Fibroblast of lung (primary cell): ENCODE data around the gene PLEKHA7. TPM values are rescaled to one million over a fixed set of nuclear protein-coding genes. Genes with fewer than 3 reads are reported as not detected.

Source experiments
- DNase-seq, 2 donors: peaks; one replicate each; pipeline versions ENCODE4 v3.0.0 to v3.0.0-alpha.2; 2010; ENCODE audit warnings: low read depth in 2 of 2
- H2AFZ ChIP-seq: 2 replicates; pipeline ENCODE4 v1.5.1; 2012; ENCODE audit warnings: low read length, control low read depth, inconsistent platforms
- H3K27ac ChIP-seq: 2 replicates; pipeline ENCODE4 v1.5.1; 2011; ENCODE audit warnings: low read length, control low read depth; ENCODE audit not compliant: insufficient read depth
- H3K27me3 ChIP-seq: 2 replicates; pipeline ENCODE4 v1.5.1; 2011; ENCODE audit warnings: mild to moderate bottlenecking, low read length; ENCODE audit not compliant: control insufficient read depth, insufficient read depth
- H3K36me3 ChIP-seq: 2 replicates; pipeline ENCODE4 v1.5.1; 2011; ENCODE audit warnings: low read length; ENCODE audit not compliant: control insufficient read depth, insufficient read depth
- H3K4me1 ChIP-seq: 2 replicates; pipeline ENCODE4 v1.5.1; 2011; ENCODE audit warnings: low read length; ENCODE audit not compliant: control insufficient read depth, insufficient read depth; ENCODE audit errors: extremely low read depth
- H3K4me2 ChIP-seq: 2 replicates; pipeline ENCODE4 v1.5.1; 2011; ENCODE audit warnings: low read length, control low read depth; ENCODE audit not compliant: insufficient read depth; ENCODE audit errors: extremely low read depth
- H3K4me3 ChIP-seq, 4 experiments: fragments of 200-600 bp in 1 of 4; sonication (generic) in 1 of 4; replicated peaks in 1 of 4; 2 replicates each; pipeline ENCODE4 v1.5.1; 2011 to 2016; ENCODE audit warnings: low read length in 4 of 4, low read depth in 3 of 4, mild to moderate bottlenecking in 3 of 4, control low read depth in 2 of 4, inconsistent platforms in 1 of 4, mixed read lengths in 1 of 4; ENCODE audit not compliant: insufficient read depth in 1 of 4; ENCODE audit errors: control extremely low read depth in 1 of 4
- H3K79me2 ChIP-seq: 2 replicates; pipeline ENCODE4 v1.5.1; 2012; ENCODE audit warnings: mild to moderate bottlenecking, low read length, inconsistent platforms; ENCODE audit not compliant: control insufficient read depth, insufficient read depth
- H3K9ac ChIP-seq: 2 replicates; pipeline ENCODE4 v1.5.1; 2011; ENCODE audit warnings: mild to moderate bottlenecking, low read length, control low read depth; ENCODE audit not compliant: insufficient read depth
- H3K9me3 ChIP-seq: 2 replicates; pipeline ENCODE4 v1.5.1; 2012; ENCODE audit warnings: low read depth, low read length; ENCODE audit not compliant: control insufficient read depth, insufficient read depth
- H4K20me1 ChIP-seq: 2 replicates; pipeline ENCODE4 v1.5.1; 2011; ENCODE audit warnings: low read length; ENCODE audit not compliant: control insufficient read depth, insufficient read depth; ENCODE audit errors: extremely low read depth
- CTCF ChIP-seq, 2 donors: IDR thresholded peaks in 1 of 2; conservative IDR thresholded peaks in 1 of 2; 1 replicate in 1 of 2; 2 replicates in 1 of 2; pipeline ENCODE4 v1.5.1; 2011 to 2012; ENCODE audit warnings: low read length in 2 of 2, control low read depth in 1 of 2, inconsistent platforms in 1 of 2, low read depth in 1 of 2, mild to moderate bottlenecking in 1 of 2
- EZH2 ChIP-seq: IDR thresholded peaks from 2 replicates; pipeline ENCODE4 v1.5.1; 2012; ENCODE audit warnings: low read length, control low read depth, mild to moderate bottlenecking; ENCODE audit errors: missing control alignments
- polyA plus RNA-seq, 2 donors: library from polyadenylated mRNA; depleted of rRNA in 1 of 2; stranded (reverse) in 1 of 2; unstranded in 1 of 2; fragments of >200 nt; gene quantifications; 2 replicates each; pipeline ENCODE4 v1.2.1, GENCODE V29; 2011 to 2012; ENCODE audit warnings: missing spikeins in 1 of 2
- total RNA-seq: library from RNA; depleted of rRNA; stranded (reverse); fragments of >200 nt; gene quantifications from 2 replicates; pipeline ENCODE4 v1.2.1, GENCODE V29; 2014

PLEKHA7 gene
- total and polyA plus RNA-seq, 2 donors (not counting 1 experiment from before 2014, with no cell fraction given) = 0.11 to 0.17 TPM

- no peak overlapping the region for H3K9ac ChIP-seq
- H3K4me1 ChIP-seq = no peaks in the 10 kb centered on the region
- no peaks in the 10 kb centered on the region for H4K20me1 ChIP-seq
- H3K4me3 ChIP-seq = no peak overlapping the region
- no peaks in the 10 kb centered on the region for H3K27me3 ChIP-seq
- no peaks in the 10 kb centered on the region for H3K9me3 ChIP-seq
- H2AFZ ChIP-seq = no peak overlapping the region
- H3K79me2 ChIP-seq = no peaks in the 10 kb centered on the region
- H3K36me3 ChIP-seq = no peaks in the 10 kb centered on the region
- H3K27ac ChIP-seq = no peak overlapping the region
- H3K4me2 ChIP-seq = no peak overlapping the region
- no peak for DNase-seq
- no peak for TF ChIP-seq CTCF (conservative IDR thresholded peaks at IDR 0.05 in 1 of 2, IDR thresholded peaks at IDR 0.05 in 1 of 2; ENCODE audit: low read depth in 1 of 2, low read length in 2 of 2)
- TF ChIP-seq EZH2 = no peak
These were observed 38.3 kb downstream of the PLEKHA7 start for GRCh38 chr11:16975906-16976305.

- H4K20me1 ChIP-seq = peaks cover under 1% of the 10 kb centered on the region
- no peak overlapping the region for H2AFZ ChIP-seq
- H3K36me3 ChIP-seq = no peaks in the 10 kb centered on the region
- H3K4me1 ChIP-seq = no peaks in the 10 kb centered on the region
- no peaks in the 10 kb centered on the region for H3K79me2 ChIP-seq
- H3K9me3 ChIP-seq = no peaks in the 10 kb centered on the region
- DNase-seq = no peak
- no peak overlapping the region for H3K4me2 ChIP-seq
- H3K27me3 ChIP-seq = no peaks in the 10 kb centered on the region
- no peak overlapping the region for H3K4me3 ChIP-seq
- TF ChIP-seq CTCF (conservative IDR thresholded peaks at IDR 0.05 in 1 of 2, IDR thresholded peaks at IDR 0.05 in 1 of 2; ENCODE audit: low read depth in 1 of 2, low read length in 2 of 2) (no peak), EZH2 (no peak)
- no peak overlapping the region for H3K9ac ChIP-seq
- H3K27ac ChIP-seq = no peak overlapping the region
These were observed 40.8 kb downstream of the PLEKHA7 start for GRCh38 chr11:16973338-16973964.

- Histone ChIP-seq H3K36me3 (no peaks in the 10 kb centered on the region), H3K4me3 (no peak overlapping the region), H2AFZ (no peak overlapping the region), H3K4me2 (no peak overlapping the region), H4K20me1 (peaks cover 1% of the 10 kb centered on the region), H3K4me1 (no peaks in the 10 kb centered on the region), H3K27me3 (no peaks in the 10 kb centered on the region), H3K9me3 (no peaks in the 10 kb centered on the region), H3K79me2 (no peaks in the 10 kb centered on the region), H3K27ac (no peak overlapping the region), H3K9ac (no peak overlapping the region)
- TF ChIP-seq CTCF (conservative IDR thresholded peaks at IDR 0.05 in 1 of 2, IDR thresholded peaks at IDR 0.05 in 1 of 2; ENCODE audit: low read depth in 1 of 2, low read length in 2 of 2) = no peak
- TF ChIP-seq EZH2 = no peak
- DNase-seq = no peak
These were observed 44.9 kb downstream of the PLEKHA7 start for GRCh38 chr11:16969010-16969999.
